Stromal cell of bone marrow (primary cell): ENCODE results near the gene RPL37A.

Experiments used
- DNase-seq: peaks from one replicate; pipeline ENCODE4 v3.0.0-alpha.2; 2012; ENCODE audit warnings: low read depth

Gene RPL37A

DNA sequence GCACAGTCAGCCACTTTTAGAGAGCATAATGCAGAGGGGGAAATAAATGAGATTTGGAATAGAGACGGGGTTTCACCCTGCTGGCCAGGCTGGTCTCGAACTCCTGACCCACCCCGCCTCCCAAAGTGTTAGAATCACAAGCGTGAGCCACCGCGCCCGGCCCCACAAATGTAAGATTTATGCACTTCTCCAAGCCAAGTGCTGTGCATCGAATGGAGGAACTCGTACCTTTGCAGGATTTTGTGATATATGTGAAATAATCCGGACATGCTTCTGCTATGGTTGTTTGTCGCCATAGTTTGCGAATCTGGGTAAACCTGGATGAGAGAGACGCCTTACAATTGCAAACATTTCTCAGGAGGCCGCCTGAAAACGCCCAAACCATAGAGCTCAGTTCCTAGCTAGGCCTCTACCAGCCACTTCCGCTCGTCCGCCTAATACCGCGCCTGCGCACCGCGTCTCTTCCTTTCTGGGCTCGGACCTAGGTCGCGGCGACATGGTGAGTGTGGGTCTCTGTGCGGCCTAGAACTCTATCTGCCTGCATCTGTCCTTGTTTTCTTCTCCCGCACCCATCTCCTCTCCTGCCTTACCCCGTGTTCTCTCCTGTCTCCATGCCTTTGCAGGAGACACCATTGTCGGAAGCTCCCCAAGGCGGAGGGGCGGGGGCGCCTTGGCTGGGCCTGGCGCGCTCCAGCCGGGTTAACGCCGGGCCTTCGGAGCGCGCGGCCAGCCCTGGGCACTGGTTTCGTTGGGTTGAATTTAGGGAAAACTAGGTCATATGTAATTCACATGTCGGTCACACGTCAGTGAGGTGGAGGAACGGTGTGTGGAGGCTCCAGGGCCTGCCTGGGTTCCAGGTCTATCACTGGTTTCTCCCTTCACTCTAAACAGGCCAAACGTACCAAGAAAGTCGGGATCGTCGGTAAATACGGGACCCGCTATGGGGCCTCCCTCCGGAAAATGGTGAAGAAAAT lies at the start of gene RPL37A:
RPL37A (plus strand) TSS at position 466 of the 974 bp plus-strand sequence; CDS start at position 497, 31 bp downstream.
- peak; percentile 94 for DNase-seq

DNA sequence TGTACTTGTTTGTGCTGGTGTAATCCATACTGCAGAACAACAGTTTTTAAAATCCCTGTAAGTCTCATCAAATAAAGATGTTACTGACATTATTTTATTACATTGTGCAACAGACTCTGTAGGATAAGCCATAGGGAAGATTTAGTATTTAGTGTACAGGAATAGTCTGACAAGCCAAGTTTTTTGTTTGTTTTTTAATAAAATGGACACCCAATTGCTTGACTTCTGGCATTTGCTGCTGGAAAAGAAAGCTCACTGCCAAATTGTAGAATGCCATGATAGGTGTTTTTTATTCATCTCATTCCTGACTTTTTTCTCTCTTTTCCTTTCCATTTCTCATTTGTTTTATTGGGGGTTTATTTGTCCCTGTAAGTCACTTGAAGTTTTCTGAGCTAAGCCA lies 48.3 kb upstream of the RPL37A start:
- DNase-seq = no peak

DNA sequence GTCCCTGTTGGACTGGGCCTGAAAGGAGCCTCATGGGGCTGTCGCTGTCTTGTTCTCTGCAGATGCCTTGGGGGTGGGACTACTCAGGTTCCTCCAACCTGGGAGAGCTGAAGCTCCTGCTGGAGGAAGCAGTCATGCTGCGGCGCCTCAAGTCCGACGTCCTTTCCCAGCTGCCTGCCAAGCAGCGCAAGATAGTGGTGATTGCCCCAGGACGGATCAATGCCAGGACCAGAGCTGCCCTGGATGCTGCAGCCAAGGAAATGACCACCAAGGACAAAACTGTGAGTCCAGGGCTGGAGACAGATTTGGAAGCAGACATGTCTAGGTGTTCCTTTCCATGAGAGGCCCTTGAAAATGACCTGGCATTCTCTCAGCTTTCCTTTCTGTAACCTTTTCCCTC lies 47.9 kb upstream of the RPL37A start:
- no peak for DNase-seq

DNA sequence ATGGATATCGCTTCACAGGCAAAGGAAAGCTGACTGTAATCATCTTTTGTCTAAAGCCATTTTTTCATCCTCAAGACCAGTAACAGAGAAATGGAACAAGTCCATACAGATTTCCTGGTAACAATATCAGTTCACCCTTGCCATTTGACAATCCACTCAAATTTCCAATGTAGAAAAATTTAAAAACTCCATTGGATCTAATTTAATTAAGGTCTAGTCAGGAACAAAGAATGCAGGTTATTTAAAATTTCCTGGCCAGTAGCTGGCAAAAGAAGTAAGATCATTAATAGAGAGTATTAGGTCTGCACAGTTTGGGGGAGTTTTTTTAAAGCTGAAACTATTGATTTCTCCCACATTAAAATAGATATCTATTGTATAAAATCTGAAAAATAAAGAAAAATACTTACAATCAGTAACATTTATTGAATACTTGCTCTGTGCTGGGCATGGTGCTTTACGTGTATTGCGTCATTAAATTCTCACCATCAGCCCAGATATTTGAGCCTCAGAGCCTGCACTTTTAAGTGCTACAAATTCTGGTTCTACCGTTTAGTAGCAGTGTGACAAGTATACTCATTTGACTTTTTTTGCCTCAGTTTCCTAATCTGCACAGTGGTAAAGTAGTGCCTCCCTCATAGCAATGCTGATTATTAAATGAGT lies 44.6 kb upstream of the RPL37A start:
- no peak for DNase-seq

DNA sequence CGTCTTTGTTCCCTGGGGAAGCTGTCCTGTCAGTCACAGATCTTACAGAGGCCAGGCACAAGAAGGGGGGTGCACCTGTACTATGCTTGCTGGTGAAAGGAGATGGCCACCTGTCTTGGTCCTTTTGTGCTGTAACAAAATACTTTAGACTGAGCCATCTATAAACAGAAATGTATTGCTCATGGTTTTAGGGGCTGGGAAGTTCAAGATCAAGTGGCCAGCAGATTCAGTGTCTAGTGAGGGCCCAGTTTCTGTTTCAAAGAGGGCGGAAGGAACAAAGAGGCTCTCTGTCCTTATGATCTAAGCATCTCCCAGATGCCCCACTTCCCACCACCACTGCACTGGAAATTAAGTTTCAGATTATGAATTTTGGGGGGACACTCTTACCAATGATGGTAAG lies 35.5 kb upstream of the RPL37A start:
- DNase-seq = no peak

DNA sequence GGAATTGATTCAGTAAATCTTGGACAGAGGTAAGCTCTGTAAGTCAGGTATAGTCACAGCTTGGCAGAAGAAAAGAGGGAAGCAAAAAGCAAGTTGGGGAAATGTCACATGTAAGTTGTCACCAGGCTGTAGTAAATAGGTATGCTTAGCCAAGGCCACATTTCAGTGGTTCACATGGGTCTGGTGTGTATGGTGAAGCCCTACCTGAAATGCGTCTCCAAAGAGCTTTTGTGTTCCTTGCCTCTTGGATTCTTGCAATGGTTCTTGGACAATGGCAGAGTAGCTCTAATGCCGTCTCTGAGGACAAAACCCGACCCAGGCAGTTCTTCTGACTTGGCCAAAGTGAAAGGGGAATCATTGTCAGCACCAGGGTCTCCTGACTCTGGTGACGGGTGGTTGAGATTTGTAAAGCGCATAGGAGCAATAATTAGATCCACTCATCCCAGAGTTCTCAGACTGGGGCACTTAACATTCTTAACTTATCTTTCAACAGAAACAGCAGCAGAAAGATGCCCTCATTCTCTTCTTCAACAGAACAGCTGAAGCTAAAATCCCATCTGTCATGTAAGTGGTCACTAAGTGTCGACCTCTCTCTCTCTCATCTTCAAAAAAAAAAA lies 34.4 kb upstream of the RPL37A start:
- DNase-seq = no peak

DNA sequence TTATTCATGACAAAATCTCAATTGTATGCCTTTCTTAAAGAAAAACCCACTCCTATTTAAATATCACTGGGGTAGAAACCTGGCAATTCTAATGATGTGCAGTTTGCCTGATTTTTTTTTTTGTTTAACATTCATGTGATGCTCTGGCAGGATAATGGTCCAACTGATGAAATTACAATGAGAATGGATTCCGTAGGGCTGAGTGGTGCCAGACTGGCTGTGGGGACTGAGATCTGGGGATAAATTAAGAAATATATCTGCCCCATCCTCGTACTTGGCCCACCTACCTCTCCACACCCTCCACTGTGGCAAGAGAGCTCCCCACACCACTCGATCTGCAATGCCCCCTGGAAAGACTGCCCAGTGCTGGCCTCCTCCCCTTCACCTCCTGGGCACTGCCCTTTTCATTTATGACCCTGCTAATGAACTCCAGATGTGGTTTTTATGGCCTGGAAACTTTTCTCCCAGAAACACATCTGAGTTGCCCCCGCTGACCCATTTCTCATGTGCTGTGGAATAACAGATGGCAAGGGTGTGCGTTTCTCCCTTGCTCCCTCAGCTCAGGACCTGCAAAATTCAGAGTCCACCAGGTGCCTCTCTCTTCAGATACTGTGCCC lies 33.0 kb upstream of the RPL37A start:
- no peak for DNase-seq

DNA sequence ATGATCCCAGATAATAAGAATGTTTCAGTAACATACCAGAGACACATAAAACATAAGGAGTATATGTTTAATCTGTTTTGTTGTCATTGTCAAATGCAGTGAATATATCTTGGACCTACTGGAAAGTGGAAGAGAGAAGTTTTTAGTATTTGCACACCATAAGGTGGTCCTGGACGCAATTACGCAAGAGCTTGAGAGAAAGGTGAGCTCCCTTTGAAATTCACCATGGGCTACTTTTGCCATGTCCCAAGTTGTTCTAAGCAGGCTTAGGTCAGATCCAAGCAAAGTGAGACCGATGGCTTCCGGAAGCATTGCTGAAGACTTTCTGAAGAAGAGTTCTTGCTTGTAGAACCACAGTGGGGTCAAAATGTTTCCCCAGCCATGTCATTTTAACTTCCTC lies 30.8 kb upstream of the RPL37A start:
- no peak for DNase-seq

DNA sequence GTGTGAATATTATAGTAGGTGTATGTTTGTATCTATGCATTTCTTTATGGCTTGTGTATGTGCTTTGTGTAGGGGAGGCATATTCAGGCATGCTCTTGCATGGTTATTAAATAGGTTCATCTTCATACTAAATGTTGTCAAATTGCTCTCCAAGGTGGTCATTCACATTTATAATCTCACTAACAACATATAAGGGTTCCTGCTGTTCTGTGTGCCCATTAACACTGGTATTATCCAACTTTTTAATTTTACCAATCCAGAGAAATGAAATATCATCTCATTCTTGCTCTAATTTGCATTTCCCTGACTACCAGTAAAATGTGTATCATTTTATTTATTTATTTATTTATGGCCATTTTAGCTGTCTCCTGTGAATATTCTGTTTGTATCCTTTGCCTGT lies 29.0 kb upstream of the RPL37A start:
- no peak for DNase-seq

DNA sequence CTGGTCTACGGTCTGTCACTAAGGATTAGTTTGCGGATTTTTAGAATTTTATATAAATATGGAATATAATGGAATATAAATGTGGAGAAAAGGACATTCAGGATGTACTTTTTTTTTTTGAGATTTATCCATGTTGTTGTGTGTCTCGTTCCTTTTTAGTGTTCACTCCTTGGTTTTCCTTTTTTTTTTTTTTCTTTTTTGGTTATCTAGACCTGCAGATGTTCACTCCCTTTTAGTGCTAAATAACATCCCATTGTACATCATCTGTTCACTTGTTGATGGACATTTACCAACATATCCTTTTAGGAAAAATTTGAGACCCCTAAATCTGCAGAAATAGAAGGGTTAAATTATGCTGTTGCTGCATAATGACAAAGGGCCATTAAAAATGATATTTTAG lies 25.5 kb upstream of the RPL37A start:
- DNase-seq = no peak

DNA sequence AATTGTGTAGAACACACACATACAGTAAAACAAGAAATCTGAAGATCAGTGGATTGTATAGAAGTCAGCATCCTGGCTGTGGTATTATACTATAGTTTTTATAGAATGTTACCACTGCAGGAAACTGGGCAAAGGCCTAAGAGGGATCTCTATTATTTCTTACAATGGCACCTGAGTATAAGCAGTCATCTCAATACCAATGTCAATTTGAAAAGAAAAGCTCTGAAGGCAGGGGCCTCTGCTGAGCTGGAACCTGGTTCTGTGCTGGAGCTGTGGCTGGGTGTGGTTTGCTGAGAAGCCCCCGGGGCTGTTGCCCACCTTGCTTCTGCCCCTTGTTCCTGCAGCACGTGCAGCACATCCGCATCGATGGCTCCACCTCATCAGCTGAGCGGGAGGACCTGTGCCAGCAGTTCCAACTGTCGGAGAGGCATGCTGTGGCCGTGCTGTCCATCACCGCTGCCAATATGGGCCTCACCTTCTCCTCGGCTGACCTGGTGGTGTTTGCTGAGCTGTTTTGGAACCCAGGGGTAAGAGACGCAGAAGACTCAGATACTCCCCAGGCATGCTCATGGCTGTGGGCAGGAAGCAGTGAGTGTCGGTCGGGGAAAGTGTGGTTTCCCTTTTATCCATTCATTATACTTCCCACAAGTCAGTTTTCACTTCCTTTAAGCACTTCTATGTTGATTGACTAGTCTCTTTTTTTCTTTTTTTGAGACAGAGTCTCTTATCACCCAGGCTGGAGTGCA lies 23.5 kb upstream of the RPL37A start:
- no peak for DNase-seq

DNA sequence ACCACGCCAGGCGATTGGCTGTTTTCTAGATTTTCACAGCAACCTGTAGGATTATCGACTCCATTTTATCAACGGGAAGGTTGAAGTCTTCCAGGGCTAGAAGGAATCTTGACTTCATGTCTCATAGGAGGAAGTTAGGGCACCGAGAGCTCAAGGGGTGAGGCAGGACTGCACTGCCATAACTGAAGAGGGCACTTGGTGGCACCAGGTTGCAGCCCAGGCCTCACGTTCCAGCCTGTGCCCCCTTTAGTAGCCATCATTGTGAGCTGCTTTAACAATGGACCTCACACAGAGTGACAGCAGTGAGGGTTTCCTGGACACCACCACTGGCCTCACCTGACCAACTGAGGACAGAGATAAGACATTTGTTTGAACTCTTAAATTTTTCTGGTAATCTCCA lies 22.9 kb upstream of the RPL37A start:
- no peak for DNase-seq

DNA sequence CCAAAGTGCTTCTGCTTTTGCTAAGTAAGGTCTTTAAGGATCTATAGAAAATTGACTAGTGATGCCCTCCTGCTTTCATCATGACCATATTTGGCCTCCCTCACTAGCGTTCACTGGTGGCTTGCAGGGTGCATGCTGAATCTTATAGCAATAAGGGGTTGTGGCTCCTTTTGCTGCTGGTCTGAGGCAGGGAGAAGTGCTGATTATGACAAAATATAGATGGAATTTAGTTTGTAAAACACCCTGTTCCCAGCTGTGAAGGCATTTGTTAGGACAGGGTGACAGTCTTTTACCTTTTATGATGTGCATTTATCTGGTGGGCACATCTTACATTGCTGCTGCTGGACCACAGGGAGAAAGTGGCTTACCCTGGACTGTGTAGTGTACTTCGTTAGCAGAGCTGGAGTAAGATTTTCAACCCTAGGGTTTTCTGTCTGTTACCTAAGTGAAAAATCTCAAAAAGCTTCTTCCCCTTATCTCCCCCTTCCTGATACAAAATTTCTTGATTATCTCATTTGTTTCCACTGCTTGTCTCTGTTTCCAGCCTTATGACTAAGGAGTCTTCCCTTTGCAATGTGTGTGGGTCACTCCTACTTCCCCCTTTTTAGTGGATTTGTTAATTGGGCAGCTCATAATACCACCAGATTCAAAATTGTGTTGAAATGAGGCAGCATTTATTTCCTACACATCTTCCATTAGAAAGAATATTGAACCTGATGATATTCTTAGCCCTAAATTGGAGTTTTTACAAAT lies 21.2 kb upstream of the RPL37A start:
- no peak for DNase-seq

DNA sequence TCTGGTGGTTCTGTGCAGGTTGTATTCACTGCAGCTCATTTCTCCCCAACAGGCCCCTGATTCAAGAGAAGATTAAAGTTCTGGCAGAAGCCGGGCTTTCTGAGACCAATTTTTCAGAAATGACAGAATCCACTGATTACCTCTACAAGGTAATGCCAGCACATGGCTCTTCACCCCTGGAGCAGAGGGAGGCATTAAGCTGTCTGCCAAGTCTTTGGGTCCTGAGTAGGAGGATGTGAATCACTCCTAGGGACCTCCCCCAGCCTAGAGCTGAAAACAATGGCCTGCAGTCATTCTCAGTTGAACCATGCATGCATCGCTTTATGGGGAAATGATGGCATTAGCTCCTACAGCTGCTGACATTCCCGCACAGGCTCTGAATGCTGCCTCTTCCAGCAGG lies 20.5 kb upstream of the RPL37A start:
- DNase-seq = peak; percentile 48

DNA sequence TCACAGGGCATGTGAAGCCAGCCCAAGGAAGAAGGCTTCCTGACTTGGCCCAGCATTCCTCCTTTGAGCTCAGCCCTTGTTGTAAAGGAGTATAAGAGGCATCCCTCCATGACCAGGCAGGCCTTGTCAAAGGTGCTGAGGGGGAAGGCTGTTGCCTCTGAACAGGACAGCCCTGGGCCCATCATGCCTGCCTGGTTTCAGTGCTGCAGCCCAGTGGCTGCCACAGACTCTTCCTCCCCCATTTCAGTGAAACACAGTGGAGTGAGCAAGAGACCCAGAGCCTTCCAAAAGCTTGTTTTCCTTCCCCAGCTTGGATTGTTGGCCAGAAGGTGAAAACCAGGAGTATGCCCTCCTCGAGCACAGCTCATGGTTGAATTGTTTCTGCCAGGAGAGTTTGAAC lies 19.9 kb upstream of the RPL37A start:
- no peak for DNase-seq

DNA sequence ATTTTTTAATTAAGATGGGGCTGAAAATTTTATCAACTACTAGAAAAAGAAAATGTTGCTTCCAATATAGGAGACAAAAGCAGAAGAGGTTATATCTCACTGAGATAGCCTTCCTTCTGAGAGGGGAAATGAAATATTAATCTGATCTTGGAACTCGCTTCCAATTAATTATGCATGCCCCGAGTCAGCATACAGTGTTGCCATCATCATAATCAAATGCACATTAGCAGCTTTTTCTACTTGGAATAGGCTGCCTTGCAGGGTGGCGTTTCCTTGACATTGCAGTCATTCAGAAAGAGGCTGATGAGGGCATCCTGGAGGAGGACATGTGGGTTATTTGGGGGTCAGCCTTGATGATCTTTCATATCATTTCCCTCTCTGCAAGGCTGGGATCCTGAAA lies 18.4 kb upstream of the RPL37A start:
- no peak for DNase-seq

DNA sequence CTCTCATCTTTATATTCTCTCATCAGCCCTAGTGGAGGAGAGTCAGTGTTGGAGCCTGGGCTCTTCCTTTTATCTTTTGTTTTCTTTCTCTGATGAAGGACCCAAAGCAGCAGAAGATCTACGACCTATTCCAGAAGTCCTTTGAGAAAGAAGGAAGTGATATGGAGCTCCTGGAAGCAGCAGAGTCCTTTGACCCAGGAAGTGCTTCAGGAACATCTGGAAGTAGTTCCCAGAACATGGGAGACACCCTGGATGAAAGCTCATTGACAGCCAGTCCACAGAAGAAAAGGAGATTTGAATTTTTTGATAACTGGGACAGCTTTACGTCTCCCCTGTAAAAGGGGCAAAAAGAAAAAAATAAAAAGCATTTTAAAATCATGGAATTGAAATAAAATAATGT lies 16.0 kb upstream of the RPL37A start:
- DNase-seq = no peak

DNA sequence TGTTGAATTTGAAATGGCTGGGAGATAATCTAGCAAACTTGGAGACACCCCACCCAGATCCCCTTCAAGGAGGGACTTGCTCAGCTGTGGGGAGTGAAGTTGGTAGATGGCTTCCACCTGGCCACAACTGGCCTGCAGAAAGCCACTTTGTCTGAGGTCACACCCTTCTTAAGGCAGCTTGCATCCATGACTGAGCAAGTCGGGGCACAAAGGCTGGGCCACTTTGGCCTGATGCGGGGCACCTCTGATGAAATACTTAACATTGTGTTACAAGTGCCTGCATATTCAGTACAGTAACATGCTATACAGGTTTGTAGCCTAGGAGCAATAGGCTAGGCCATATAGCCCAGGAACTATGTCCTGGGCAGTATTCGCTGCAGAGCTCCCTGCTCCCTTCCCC lies 13.4 kb upstream of the RPL37A start:
- no peak for DNase-seq

DNA sequence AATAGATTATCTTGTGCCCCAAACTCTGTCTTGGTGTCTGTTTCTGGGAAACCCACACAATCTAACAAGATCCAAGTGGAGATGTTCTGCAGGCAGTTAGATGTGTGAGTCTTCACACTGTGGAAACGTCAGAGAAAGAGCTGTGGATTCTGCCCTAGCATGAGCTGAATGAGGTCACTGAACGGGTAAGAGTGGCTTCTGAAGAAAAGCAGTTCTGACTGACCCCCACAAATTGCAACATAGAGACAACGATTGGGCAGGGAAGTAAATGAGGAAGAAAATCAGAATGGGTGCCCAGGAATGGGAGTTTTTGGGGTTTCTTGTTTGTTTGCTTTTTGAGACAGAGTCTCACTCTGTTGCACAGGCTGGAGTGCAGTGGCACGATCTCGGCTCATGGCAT lies 12.9 kb upstream of the RPL37A start:
- DNase-seq = no peak

DNA sequence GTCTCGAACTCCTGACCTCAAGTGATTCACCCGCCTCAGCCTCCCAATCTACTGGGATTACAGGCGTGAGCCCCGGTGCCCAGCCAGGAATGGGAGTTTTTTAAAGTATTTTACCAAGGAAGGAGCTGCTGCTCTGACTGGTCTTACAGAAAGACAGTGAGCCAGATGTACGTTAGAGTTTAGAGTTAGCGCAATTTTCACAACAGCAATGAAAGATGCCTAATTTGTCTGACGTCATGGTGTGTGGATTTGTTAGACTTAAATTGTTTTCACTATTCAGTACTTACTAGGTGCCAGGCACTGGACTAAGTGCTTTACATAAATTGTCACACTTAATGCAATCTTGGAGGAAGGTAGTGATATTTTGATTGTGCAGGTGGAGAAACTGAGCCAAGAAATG lies 12.4 kb upstream of the RPL37A start:
- no peak for DNase-seq

DNA sequence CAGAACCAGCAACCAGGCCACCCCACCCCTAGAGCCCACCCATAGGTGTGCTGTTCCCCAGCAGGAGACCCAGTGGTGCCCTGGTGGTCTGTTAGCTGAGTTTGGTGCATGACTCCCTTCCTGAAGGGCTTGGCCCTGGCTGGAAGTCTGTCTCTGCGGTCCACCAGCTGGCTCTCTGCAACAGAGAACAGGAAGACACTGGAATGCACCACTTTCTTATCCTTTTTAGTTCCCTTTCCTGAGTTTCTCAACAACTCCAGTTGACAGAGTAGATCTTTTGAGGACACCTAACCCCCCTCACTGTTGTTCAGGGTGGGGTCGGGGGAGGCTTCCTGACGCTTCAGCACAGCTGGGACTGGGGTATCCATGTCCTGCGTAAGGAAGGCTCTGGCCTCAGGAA lies 11.9 kb upstream of the RPL37A start:
- no peak for DNase-seq
